ENCODE measurements around the gene TFB2M.

Gene TFB2M

DNA sequence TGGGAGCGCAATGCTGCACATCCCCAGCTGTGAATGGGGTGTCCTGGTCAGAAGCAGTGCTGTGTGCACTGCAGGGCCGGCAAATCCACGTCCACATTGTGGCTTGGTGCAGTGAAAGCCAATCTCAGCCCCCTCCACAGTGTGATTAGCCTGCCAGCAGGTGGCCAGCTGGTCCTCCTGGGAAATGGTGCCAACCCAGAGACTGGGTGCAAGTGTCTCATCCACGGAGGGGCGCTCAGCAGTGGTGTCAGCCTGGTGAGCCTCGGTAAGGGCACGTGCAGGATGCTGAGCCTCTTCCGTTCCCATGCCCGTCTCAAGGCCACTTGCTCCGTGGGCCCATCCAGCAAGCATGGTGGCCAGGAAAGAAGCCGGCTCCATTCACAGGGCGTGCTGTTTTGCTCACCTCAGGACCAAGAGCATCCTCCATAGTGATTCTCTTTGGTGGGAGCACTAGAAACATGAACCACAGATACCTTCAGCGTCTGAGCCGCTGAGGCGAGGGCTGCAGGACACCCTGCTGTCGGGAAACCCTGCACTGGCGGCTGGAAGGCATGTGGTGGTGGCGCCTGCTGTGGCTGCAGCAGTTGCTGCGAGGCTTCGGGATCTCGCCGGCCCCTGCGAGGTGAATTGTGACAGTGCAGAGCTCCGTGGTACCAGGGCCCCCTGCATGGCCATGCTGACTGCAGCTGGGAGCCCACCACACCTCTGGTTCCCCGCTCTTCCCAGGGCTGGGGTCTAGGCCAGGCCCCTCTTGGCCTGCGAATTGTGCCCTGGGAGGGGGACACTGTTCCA, 57.0 kb downstream of the TFB2M start:
- Histone ChIP-seq H3K4me1 (ENCODE audit: low read length) (peaks cover 10% of the 10 kb centered on the region; the same call in 1 of the 2 replicates), H3K27me3 (ENCODE audit: low read depth, low read length) (no peaks in the 10 kb centered on the region), H3K4me2 (ENCODE audit: low read length) (no peak overlapping the region), H3K4me3 (ENCODE audit: low read length) (no peak overlapping the region), H2AFZ (ENCODE audit: low read depth, low read length) (no peak overlapping the region), H3K9ac (ENCODE audit: low read length) (no peak overlapping the region), H3K9me3 (ENCODE audit: insufficient read depth, low read length) (peaks cover 4% of the 10 kb centered on the region; the same call in 1 of the 2 replicates), H4K20me1 (ENCODE audit: insufficient read depth, low read length) (no peaks in the 10 kb centered on the region), H3K79me2 (ENCODE audit: low read length) (peaks cover 9% of the 10 kb centered on the region), H3K36me3 (replicated peaks; ENCODE audit: low read depth, low read length) (peaks cover 10% of the 10 kb centered on the region), H3K27ac (ENCODE audit: low read length) (no peak overlapping the region)
- no peak for TF ChIP-seq EZH2phosphoT487 (IDR thresholded peaks at IDR 0.05; ENCODE audit: low read depth)
- TF ChIP-seq, protein P1, sequence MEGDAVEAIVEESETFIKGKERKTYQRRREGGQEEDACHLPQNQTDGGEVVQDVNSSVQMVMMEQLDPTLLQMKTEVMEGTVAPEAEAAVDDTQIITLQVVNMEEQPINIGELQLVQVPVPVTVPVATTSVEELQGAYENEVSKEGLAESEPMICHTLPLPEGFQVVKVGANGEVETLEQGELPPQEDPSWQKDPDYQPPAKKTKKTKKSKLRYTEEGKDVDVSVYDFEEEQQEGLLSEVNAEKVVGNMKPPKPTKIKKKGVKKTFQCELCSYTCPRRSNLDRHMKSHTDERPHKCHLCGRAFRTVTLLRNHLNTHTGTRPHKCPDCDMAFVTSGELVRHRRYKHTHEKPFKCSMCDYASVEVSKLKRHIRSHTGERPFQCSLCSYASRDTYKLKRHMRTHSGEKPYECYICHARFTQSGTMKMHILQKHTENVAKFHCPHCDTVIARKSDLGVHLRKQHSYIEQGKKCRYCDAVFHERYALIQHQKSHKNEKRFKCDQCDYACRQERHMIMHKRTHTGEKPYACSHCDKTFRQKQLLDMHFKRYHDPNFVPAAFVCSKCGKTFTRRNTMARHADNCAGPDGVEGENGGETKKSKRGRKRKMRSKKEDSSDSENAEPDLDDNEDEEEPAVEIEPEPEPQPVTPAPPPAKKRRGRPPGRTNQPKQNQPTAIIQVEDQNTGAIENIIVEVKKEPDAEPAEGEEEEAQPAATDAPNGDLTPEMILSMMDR (IDR thresholded peaks at IDR 0.05; ENCODE audit: low read depth, low read length), result no peak

DNA sequence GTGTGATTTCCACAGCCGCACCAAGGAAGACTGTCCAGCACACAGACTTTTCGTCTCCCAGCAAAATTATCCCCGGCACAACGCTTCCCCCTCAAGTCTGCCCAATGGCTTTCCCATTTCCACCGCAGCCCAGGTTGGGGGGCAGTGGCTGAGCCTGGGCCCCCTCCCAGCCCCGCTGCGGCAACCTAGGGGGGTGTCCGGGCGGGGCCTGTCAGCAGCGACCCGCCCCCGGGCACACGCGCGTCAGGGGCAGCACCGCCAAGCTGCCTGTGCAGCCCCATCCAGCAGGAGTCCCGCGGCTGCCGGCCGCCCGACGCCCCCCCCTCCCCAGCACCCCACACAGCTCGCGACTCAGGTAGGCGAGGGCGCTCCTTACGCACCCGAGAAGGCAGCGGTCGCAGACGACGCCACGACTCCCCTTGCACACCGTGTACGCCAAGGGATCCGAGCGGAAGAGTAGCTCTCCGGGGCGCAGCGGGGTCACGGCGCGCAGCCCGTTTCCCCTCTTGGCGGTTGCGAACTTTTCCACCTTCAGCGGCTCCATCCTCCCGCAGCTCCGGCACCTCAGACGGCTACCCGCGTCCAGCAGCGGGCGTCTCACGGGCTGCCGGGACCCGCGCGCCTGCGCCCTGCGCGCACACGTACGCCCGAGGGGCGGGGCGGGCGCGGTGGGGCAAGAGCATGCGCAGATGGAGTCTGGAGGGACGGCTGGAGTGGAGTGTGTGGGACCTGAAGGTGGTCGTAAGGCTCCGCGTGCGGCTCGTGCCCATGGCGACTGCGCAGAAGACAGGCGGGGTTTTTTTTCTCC, 59.2 kb downstream of the TFB2M start, which contains the start of gene SMYD3:
TSS of gene SMYD3 (minus strand) at position 606 of the 808 bp plus-strand sequence.
- Histone ChIP-seq H3K27ac (ENCODE audit: low read length) (no peak within 1 kb of the TSS), H3K79me2 (ENCODE audit: low read length) (peaks cover 10% of the 10 kb centered on the region), H3K9me3 (ENCODE audit: insufficient read depth, low read length) (no peaks in the 10 kb centered on the region), H4K20me1 (ENCODE audit: insufficient read depth, low read length) (no peaks in the 10 kb centered on the region), H2AFZ (ENCODE audit: low read depth, low read length) (peak within 1 kb of the TSS; percentile 98), H3K4me1 (ENCODE audit: low read length) (peaks cover 10% of the 10 kb centered on the region; the same call in 1 of the 2 replicates), H3K4me2 (ENCODE audit: low read length) (peak within 1 kb of the TSS; percentile 84), H3K9ac (ENCODE audit: low read length) (peak within 1 kb of the TSS; percentile 76), H3K36me3 (replicated peaks; ENCODE audit: low read depth, low read length) (peaks cover 14% of the 10 kb centered on the region), H3K4me3 (ENCODE audit: low read length) (peak within 1 kb of the TSS; percentile 82), H3K27me3 (ENCODE audit: low read depth, low read length) (no peaks in the 10 kb centered on the region)
- TF ChIP-seq, protein P1 (IDR thresholded peaks at IDR 0.05; ENCODE audit: low read depth, low read length), result peak; percentile 33; the same call in 1 of the 2 replicates
- no peak for TF ChIP-seq EZH2phosphoT487 (IDR thresholded peaks at IDR 0.05; ENCODE audit: low read depth)

DNA sequence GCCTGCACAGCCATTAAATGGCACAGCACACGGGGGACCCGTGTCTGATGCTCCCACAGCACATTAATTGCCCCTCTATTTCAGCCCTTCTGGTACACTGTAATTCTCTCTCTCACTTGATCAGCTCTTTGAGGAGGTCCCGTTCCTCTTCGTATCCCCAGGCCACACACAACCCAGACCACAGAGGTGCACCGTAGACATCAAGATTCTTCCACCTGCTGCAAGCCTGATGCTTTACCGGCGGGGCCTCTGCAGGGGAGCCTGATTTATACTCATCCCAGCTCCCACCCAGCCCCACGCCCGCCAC, 59.7 kb downstream of the TFB2M start:
- Histone ChIP-seq H3K27ac (ENCODE audit: low read length) (no peak overlapping the region), H4K20me1 (ENCODE audit: insufficient read depth, low read length) (no peaks in the 10 kb centered on the region), H3K79me2 (ENCODE audit: low read length) (peaks cover 10% of the 10 kb centered on the region), H3K4me1 (ENCODE audit: low read length) (peaks cover 10% of the 10 kb centered on the region; the same call in 1 of the 2 replicates), H2AFZ (ENCODE audit: low read depth, low read length) (0 out of 2 replicates have a peak overlapping the region, but pooled peaks have one; percentile 87), H3K9me3 (ENCODE audit: insufficient read depth, low read length) (no peaks in the 10 kb centered on the region), H3K9ac (ENCODE audit: low read length) (peak overlapping the region; percentile 76), H3K4me3 (ENCODE audit: low read length) (peak overlapping the region; percentile 82), H3K36me3 (replicated peaks; ENCODE audit: low read depth, low read length) (peaks cover 16% of the 10 kb centered on the region), H3K27me3 (ENCODE audit: low read depth, low read length) (no peaks in the 10 kb centered on the region), H3K4me2 (ENCODE audit: low read length) (peak overlapping the region; percentile 84)
- TF ChIP-seq EZH2phosphoT487 (IDR thresholded peaks at IDR 0.05; ENCODE audit: low read depth), result no peak
- TF ChIP-seq, protein P1 (IDR thresholded peaks at IDR 0.05; ENCODE audit: low read depth, low read length), result no peak

GRCh38 chr1:246503341-246503740, 62.7 kb downstream of the TFB2M start:
- Histone ChIP-seq H3K27ac (ENCODE audit: low read length) (no peak overlapping the region), H3K4me2 (ENCODE audit: low read length) (no peak overlapping the region), H3K79me2 (ENCODE audit: low read length) (peaks cover 10% of the 10 kb centered on the region)

More at GRCh38 chr1:246503341-246503740, 62.7 kb downstream of the TFB2M start:
- Histone ChIP-seq H3K27me3 (ENCODE audit: low read depth, low read length) (no peaks in the 10 kb centered on the region), H3K4me1 (ENCODE audit: low read length) (peaks cover 10% of the 10 kb centered on the region; the same call in 1 of the 2 replicates), H2AFZ (ENCODE audit: low read depth, low read length) (no peak overlapping the region), H3K9me3 (ENCODE audit: insufficient read depth, low read length) (no peaks in the 10 kb centered on the region), H3K9ac (ENCODE audit: low read length) (no peak overlapping the region), H3K4me3 (ENCODE audit: low read length) (no peak overlapping the region), H3K36me3 (replicated peaks; ENCODE audit: low read depth, low read length) (peaks cover 16% of the 10 kb centered on the region), H4K20me1 (ENCODE audit: insufficient read depth, low read length) (no peaks in the 10 kb centered on the region)
- TF ChIP-seq, protein P1 (IDR thresholded peaks at IDR 0.05; ENCODE audit: low read depth, low read length), result no peak
- TF ChIP-seq EZH2phosphoT487 (IDR thresholded peaks at IDR 0.05; ENCODE audit: low read depth), result no peak
